Stimulated activated CD8-positive, alpha-beta memory T cell treated with anti-CD3 and anti-CD28 coated beads, Interleukin-7, amount 100 ng/mL, for 4 hours (primary cell): Measurements from ENCODE around the gene TCHP.
"Not testable (repeated sequence)": the region's sequence is repeated elsewhere in the genome, so short reads cannot be mapped to it uniquely, and the experiment has no call there.

Source experiments
- DNase-seq, 2 donors: peaks; one replicate each; pipeline ENCODE4 v3.0.0-alpha.2; 2020; ENCODE audit warnings: low read depth in 2 of 2

The TCHP gene

DNA sequence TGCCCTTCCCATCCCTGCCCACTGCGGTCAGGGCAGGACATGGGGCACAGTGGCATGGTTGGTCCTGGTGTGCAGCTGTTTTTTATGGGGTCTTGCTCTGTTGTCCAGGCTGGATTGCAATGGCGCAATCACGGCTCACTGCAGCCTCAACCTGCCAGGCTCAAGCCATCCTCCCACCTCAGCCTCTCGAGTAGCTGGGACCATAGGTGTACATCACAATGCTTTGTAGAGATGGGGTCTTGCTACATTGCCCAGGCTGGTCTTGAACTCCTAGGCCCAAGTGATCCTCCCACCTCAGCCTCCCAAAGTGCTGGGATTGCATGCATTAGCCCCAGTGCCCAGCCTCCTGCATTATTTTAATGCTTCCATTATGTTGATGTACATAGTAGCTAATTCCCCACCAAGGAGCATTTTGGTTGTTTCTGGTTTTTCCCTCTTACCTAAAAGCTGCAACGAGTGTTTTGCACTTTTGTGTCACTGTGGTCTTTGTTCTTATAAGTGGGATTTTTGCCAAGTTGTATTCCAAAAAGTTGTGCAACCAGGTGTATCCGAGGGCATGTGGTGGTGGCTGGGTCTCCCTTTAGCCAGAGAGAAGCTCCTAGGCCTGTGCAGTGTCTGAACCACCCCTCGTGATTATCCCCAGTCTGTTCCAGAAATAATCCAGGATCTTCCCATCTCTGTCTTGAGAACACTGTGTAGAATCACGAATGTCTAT, 10.3 kb downstream of the TCHP start:
- DNase-seq = no peak

DNA sequence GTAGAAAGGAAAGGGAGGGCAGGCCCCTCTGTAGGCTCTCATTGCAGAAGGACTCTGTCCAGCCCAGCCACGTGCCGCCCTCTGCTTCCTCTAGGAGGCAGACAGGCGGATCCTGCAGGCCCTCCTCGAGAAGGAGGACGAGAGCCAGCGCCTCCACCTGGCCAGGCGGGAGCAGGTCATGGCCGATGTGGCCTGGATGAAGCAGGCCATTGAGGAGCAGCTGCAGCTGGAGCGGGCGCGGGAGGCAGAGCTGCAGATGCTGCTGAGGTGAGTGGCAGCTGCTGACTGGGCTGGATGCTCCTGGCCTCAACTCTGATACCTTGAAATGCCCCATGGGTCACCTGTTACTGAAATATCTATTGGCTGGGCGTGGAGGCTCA, 10.9 kb downstream of the TCHP start:
- no peak for DNase-seq

DNA sequence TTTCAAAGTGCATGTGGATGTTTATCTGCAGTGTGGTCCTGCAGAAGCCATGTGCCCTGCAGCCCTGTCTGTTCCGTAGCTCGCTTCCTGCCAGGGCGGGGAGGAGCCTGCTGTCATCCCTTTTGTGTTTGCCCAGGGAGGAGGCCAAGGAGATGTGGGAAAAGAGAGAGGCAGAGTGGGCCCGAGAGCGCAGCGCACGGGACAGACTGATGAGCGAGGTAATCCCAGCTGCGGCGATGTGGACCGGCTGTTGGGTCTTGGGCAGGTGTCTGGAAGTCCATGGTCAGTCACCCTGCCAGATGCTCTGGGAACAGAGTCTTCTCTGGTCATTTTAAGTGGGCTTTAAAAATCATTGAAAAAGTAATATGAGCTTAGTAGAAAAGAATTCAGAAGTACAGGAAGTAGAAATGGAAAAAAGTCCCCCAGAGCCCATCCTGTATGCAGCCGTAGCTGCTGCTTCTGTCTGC, 12.8 kb downstream of the TCHP start:
- no peak for DNase-seq

- no peak for DNase-seq
These were observed 14.4 kb downstream of the TCHP start for GRCh38 chr12:109914461-109914860.

DNA sequence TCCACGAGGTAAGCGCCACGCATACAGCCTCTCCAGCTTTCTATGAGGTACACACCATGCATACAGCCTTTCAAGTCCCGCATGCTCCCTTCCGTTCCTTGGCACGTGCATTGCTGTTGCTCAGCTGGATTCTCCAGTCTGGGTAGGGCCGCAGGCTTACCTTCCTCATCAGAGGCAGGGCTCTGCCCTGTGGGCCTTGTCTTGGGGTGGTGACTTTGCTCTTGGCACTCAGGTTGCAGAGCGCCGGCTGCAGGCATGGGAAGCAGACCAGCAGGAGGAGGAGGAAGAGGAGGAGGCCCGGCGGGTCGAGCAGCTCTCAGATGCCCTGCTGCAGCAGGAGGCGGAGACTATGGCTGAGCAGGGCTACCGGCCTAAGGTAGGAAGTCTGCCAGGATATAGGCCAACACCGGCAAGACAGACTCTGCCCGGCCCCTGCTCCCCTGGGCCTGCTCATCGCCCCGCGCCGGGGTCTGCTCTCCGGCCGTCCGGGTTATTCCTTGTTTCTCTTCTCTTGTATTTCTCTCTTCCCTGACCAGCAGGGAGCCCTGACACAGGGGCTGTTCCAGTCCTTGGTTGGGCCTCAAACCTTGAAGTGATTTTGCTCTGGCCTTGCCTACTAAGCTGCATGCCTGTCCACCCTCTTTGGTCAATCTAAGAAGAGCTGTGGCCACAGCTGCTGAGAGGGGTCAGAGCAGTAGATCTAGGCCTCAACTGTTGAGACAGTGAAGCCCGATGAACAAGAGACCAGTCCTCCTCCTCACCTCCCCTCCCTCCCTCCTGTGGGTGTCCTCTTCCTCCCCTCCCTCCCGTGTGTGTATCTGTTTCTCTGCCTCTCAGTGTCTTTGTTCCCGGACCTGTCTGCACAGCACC, 15.3 kb downstream of the TCHP start:
- no peak for DNase-seq

DNA sequence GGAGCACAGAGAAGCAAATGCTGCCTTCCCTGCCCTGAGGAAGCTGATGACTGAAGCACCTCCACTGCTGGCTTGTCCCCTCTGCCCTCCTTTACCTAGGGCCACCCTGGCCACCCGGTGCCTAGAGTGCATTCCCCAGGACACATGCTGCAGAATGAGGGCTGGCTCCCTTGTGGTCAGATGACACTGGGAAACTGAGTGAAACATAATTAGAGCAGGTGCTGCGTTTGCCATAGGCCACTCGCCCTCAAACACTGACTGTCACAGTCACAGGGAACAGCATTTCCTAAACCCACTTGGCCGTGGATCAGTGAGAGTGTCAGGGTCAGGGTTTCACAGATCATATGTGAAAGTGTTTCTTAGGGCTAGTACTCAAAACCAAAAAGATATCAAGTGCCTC, 16.0 kb downstream of the TCHP start:
- DNase-seq = no peak

GRCh38 chr12:109919456-109919855, 19.4 kb downstream of the TCHP start:
- no peak for DNase-seq

DNA sequence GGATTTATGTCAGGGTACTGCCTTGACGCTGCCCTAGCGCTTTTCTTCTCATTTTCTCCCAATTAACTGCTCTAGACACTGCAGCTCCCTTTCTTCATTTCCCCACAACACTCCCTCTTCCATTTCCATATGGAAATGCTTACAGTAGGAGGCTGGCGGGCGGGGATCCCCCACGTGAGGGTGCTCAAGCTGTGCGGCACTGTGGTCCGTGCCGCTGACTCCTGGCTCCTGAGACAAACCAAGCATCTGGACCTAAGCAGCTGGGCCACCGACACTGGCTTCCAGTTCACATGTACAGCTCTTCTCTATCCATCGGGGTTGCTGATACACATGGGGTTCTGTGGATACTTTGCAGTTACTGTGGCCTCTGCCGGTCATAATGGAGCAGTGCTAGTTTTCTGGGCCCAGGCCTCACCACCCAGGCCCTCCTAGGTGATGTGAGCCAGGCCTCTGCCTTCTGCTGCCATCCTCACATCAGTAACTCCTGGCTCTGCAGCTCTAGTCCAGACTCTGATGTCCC, 20.2 kb downstream of the TCHP start:
- no peak for DNase-seq

DNA sequence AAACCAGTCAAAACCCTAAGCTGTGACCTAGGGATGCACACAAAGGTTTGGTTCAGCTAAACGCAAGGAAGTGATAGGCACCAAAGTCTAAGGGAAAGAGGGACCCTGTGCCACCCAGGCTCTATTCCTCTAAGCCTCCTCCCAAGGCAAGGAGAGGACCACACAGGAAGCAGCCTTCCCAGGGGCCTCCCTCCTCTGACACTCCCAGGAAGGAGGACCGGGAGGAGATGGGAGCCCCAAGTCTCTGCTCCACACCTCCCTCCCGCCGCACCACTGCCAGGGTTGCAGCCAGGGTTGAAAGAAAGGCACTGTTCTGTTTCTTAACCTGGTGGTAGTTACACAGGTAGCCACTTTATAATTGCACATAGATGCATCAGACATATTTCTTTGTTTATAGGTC, 21.9 kb downstream of the TCHP start:
- DNase-seq = no peak

GRCh38 chr12:109923038-109923437, 23.0 kb downstream of the TCHP start:
- DNase-seq = no peak

GRCh38 chr12:109923481-109924245, 23.6 kb downstream of the TCHP start:
- no peak for DNase-seq

DNA sequence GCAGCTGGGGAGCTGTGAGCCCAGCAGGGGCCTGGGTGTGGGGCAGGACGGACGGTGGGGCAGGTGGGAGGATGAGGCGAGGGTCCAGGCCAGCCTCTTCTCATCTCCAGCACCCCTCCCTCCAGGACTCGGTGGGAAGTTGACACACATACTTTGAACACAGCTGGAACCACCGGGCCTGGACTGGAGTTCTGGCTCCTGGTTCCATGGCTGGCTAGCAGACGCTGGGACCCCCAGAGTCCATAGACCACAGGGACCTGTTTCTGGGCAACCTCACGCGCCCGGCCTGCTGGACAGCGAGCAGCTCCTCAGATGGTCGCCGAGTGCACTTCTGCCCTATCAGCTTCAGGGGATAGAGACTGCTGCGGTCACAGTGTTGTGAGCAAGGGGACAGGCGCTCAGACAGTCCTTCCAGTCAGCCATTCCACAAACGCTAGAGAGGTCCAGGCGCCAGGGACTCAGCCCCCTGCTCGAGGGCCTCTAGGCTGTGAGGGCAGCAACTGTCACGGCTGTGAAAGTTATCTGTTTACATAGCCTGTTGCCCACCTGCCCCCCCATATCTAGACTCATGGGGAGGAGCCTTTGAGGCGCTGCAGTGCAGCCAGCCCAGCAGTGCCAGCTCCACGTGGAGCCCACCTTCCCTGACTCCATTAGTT, 25.2 kb downstream of the TCHP start:
- no peak for DNase-seq

- no peak for DNase-seq
These were observed 25.9 kb downstream of the TCHP start for GRCh38 chr12:109926016-109926415.

DNA sequence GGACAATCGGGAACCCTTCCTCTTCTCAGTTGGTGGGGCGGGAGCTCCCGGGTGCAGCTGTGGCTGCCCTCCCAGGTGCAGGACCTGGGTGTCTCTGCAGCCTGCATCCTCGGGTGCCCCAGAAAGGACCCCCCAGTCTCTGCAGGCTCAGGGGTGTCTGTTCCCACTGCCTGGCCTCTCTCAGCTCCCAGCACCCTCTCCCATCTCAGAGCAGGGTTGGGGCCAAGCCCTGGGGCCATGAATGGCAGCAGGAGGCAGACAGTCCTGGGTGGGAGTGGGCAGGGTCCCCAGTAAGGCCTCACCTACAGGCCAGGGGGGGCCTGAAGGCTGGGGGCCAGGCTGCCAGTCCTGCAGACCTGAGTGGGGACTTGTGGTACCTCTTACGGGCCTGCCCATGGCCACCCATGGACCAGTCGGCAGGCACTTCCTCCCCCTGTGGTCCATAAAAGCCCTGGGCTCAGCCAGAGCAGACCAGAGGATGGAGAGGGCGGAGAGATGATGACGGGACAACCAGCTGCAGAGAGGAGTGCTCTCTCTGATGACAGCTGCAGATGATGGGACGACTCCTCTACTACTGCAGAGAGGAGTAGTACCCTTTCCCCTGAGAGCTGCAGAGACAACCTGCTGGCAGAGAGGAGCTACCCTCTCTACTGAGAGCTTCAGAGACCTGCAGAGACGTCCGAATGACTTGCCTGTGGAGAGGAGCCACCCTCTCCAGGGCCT, 26.6 kb downstream of the TCHP start:
- no peak for DNase-seq

GRCh38 chr12:109927622-109928021, 27.5 kb downstream of the TCHP start:
- no peak for DNase-seq

DNA sequence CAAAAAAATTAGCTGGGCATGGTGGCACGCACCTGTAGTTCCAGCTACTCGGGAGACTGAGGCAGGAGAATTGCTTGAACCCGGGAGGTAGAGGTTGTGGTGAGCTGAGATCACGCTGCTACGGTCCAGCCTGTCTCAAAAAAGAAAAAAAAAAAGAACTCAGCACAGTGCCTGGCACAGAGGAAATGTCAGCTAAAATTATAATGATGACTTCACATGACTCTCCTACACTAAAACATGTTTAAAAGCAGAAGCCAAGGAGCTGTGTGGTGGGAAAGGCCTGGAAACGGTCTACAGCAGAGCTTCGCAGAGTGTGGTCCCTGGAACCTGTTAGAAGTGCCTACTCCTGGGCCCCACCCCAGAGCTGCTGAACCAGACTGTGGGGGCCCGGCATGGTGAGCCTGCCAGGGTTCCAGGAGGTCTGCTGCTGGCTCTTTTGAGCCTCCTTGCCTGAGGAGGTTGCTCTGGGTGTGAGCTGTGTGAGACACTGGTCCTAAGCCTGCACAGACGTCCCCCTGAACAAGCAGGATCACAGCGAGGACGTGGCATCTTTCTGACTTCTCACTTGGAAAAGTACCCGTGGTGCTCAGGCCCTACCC, 28.1 kb downstream of the TCHP start:
- no peak for DNase-seq

GRCh38 chr12:109929326-109929725, 29.3 kb downstream of the TCHP start:
- DNase-seq = not testable (repeated sequence)

- DNase-seq = no peak
These were observed 30.1 kb downstream of the TCHP start for GRCh38 chr12:109930028-109930800.

DNA sequence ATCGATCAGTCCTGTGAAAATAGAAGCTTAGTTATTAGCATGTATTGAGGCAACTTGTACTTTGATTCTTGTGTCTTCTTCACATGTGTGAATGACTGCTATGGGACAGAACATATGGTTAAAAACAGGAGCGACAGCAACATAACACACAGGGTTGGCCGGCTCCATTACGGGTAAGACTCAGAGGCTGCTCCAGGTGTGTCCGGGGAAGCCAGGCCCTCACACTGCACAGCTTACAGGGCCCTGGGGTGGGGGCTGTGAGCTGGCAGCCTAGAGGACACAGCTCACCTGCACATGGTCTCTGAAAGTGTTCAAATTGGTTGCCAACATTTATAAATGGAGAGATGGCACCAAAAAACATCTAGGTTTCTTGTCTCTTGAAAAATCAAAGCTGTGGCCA, 31.1 kb downstream of the TCHP start:
- DNase-seq = no peak
